GM19397 (cell line): Measurements from ENCODE around the gene LRFN5.
"Not testable (repeated sequence)": the region's sequence is repeated elsewhere in the genome, so short reads cannot be mapped to it uniquely, and the experiment has no call there.

ENCODE experiments used
- ATAC-seq: cut with Tn5 transposase; IDR thresholded peaks from one replicate; pipeline ENCODE4 v1.9.1; 2021; ENCODE audit warnings: mild to moderate bottlenecking, moderate library complexity; ENCODE audit not compliant: unreplicated experiment

The LRFN5 gene

GRCh38 chr14:41878321-41878720, 271.6 kb downstream of the LRFN5 start:
- no peak for ATAC-seq

GRCh38 chr14:41891624-41892023, 284.9 kb downstream of the LRFN5 start:
- ATAC-seq = no peak

DNA sequence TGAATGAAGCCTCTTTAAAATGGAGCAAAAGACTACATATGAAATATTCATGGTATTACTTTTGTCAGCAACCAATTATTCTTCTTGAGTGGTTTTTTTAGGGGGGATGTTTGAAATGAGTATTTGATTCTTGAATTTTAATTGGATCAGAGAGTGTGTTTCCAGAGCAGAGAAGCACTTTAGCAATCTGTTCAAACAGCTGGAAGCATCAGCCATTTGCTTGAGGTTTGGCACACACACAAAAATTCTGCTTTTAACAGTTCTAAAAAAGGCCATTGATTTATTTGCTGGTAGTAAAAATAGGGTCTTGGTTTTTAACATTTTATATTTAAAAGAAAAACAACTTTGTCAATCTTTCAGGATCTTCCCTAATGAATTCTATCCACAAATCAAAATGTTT, 292.7 kb downstream of the LRFN5 start:
- no peak for ATAC-seq

DNA sequence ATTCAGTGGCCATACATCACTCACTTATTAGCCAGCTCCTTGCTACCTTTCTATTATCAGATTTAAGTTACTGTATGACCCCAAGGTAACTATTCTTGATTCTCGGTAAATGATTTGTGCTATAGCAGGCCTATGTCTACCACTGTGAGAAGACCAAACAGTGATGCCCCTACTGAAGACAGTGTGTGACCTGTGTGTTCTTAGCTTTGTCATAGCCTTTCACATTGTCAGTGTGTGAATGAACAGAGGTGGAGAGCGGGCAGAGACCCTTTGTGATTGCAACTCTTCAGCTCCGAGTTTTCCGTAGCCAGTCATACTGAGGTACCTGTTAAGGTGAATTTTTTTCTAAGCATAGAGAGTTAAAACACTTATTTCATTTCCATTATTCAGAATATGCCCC, 294.0 kb downstream of the LRFN5 start:
- ATAC-seq = no peak

GRCh38 chr14:41901089-41901488, 294.4 kb downstream of the LRFN5 start:
- no peak for ATAC-seq

- ATAC-seq = no peak
Observed at GRCh38 chr14:41905394-41905964, 298.8 kb downstream of the LRFN5 start.

GRCh38 chr14:41911155-41911554, 304.5 kb downstream of the LRFN5 start:
- not testable (repeated sequence) for ATAC-seq

- ATAC-seq = no peak
Observed at GRCh38 chr14:41913398-41913797, 306.7 kb downstream of the LRFN5 start.

DNA sequence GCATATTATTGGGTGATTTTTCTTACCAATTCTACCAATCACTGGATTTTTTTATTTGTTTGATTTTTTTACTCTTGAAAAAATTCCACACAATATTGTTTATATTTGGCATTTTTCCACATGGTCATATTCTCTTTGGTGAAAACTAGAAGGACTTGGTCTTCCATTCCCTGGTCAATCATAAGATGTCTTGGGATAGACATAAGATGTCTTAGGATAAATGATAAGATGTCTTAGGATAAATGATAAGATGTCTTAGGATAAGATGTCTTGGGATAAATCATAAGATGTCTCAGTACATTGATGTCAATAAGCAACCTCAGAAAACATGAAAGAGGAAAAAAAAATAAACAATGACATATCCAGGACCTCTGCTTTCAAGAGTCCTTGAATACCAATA, 309.1 kb downstream of the LRFN5 start:
- ATAC-seq = no peak

DNA sequence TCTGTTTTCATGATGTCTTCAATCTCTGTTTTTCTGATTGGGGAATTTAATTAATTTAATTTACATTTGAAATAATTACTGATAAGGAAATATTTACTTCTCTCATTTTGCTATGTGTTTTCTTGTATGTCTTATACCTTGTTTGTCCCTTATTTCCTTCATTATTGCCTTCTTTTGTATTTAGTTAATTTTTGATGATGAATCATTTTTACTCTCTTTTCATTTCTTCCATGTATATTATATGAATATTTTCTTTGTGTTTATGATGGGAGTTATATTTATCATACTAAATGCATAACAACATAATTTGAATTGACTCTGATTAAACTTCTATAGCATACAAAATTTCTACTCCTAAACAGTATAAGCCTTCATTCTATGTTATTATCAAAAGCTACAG, 309.6 kb downstream of the LRFN5 start:
- ATAC-seq = no peak

DNA sequence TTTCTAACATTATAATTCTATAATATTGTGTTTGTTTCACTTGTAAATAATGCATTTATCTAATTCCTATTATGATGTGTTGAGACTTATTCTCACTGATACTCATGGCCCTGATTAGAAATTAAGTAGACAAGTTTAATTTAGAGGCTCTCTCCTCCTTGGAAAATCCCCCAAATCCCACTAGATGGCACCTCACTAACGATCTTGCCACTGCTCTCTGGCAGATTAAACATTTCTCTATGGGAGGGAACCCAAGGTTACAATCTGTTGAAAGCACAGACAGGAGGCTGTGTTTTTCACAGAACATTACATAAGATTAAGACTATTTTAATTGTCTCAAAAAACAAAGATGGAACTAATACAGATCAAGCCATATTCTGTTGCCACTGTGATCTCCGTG, 318.7 kb downstream of the LRFN5 start:
- no peak for ATAC-seq

DNA sequence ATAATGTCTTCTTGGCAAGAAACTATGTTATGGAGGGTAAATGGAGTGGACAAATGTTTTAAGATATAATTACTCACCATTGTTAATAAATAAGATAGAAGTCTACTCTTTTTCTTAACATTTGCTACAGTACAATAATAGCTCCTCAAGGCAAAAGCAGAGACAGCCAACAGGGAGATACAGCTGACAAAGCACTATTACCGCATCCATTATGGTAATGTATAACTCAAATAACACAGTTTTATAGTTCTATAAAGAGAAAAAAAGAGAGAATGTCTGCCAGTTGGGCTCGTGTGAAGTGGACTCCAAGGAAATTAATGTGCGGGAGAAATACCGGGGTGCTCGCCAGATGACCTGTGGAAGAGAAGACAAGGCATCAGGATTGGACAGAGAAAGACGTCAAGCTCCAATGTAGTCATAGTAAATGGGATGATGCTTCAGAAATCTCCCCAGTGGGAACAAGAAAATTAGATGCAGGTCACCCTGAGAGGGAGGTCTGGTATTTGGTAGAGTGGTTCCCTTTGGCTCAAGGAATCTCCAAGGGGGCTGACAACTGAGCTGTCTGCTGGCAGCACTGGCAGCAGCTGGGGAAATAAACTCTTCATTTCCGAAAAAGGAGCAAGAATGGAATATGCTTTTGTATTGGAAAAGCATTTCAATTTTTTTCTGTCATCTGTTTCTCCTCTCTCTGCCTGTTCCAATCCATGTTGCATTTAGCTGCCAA, 343.9 kb downstream of the LRFN5 start:
- no peak for ATAC-seq
